H4 (cell line): Measurements from ENCODE around the gene HRNR. TPM values are rescaled to one million over a fixed set of nuclear protein-coding genes. Genes with fewer than 3 reads are reported as not detected.

Experiments used
- DNase-seq: peaks from one replicate; pipeline ENCODE4 v3.0.0-alpha.2; 2015; ENCODE audit warnings: low spot score
- total RNA-seq: library from RNA; depleted of rRNA; stranded (reverse); fragments of >200 nt; shearing (Covaris generic); gene quantifications from 2 replicates; pipeline ENCODE4 v1.2.3, GENCODE V29; 2014

Gene HRNR
- total RNA-seq, 1 experiment from 2014 or later, result not detected

GRCh38 chr1:152188673-152189591, 35.1 kb downstream of the HRNR start:
- DNase-seq, result peak; percentile 78

GRCh38 chr1:152186556-152187285, 37.3 kb downstream of the HRNR start:
- DNase-seq, result no peak

- DNase-seq, result peak; percentile 75
These were observed 38.2 kb downstream of the HRNR start for GRCh38 chr1:152185544-152186391.

- peak; percentile 69 for DNase-seq
These were observed 41.0 kb downstream of the HRNR start for GRCh38 chr1:152182944-152183361.

GRCh38 chr1:152182431-152182830, 41.6 kb downstream of the HRNR start:
- no peak for DNase-seq

GRCh38 chr1:152179566-152179965, 44.4 kb downstream of the HRNR start:
- no peak for DNase-seq

GRCh38 chr1:152170287-152170905, 53.6 kb downstream of the HRNR start:
- DNase-seq, result no peak

GRCh38 chr1:152169366-152170025, 54.5 kb downstream of the HRNR start:
- DNase-seq, result no peak

- no peak for DNase-seq
These were observed 55.5 kb downstream of the HRNR start for GRCh38 chr1:152168535-152168868.

GRCh38 chr1:152167835-152168534, 56.0 kb downstream of the HRNR start:
- peak; percentile 81 for DNase-seq

- no peak for DNase-seq
These were observed 57.0 kb downstream of the HRNR start for GRCh38 chr1:152166966-152167365.

GRCh38 chr1:152165286-152166077, 58.5 kb downstream of the HRNR start:
- no peak for DNase-seq

GRCh38 chr1:152164517-152165136, 59.4 kb downstream of the HRNR start:
- no peak for DNase-seq

GRCh38 chr1:152162792-152163463, 61.1 kb downstream of the HRNR start:
- DNase-seq, result no peak
